ENCODE data around the gene TEX26. TPM values are rescaled to one million over a fixed set of nuclear protein-coding genes. Genes with fewer than 3 reads are reported as not detected.

The TEX26 gene
- total RNA-seq, 6 donors from 2014 or later: 0.64 to 8.3 TPM; not detected in 4

GRCh38 chr13:30936971-30937370 lies 4.5 kb downstream of the TEX26 start:
- Histone ChIP-seq H3K36me3 (no peaks in the 10 kb centered on the region), H3K4me1 (no peaks in the 10 kb centered on the region), H3K27me3 (no peaks in the 10 kb centered on the region), H3K4me3 (no peak overlapping the region), H3K27ac (no peak overlapping the region), H3K9me3 (peaks cover 0 to 9% (median 0%) of the 10 kb centered on the region in 4 donors)
- no peak for TF ChIP-seq EP300 (IDR thresholded peaks at IDR 0.05)
- TF ChIP-seq POLR2A (IDR thresholded peaks at IDR 0.05): no peak
- TF ChIP-seq POLR2AphosphoS5 (IDR thresholded peaks at IDR 0.05): no peak
- TF ChIP-seq CTCF (IDR thresholded peaks at IDR 0.05): no peak
- DNase-seq (no peak), ATAC-seq (ENCODE audit: low FRiP score in 2 of 2) (no peak)
- WGBS, 2 donors: 89 to 90% methylated on average over 4 of the region's 4 CpGs

GRCh38 chr13:30943881-30944280 lies 11.4 kb downstream of the TEX26 start:
- Histone ChIP-seq H3K27ac (no peak overlapping the region), H3K27me3 (no peaks in the 10 kb centered on the region), H3K9me3 (no peaks in the 10 kb centered on the region), H3K4me1 (no peaks in the 10 kb centered on the region), H3K36me3 (no peaks in the 10 kb centered on the region), H3K4me3 (no peak overlapping the region)
- ATAC-seq (ENCODE audit: low FRiP score in 2 of 2): no peak
- 70 to 87% methylated on average over 3 of the region's 3 CpGs for WGBS, 2 donors
- no peak for DNase-seq
- no peak for TF ChIP-seq EP300 (IDR thresholded peaks at IDR 0.05)
- no peak for TF ChIP-seq POLR2AphosphoS5 (IDR thresholded peaks at IDR 0.05)
- no peak for TF ChIP-seq POLR2A (IDR thresholded peaks at IDR 0.05)
- TF ChIP-seq CTCF (IDR thresholded peaks at IDR 0.05): no peak

- peak in 1 of 2 donors; percentile 41 for ATAC-seq (ENCODE audit: low FRiP score in 2 of 2)
- no peak overlapping the region for H3K27ac ChIP-seq
- TF ChIP-seq POLR2AphosphoS5 (IDR thresholded peaks at IDR 0.05): no peak
- TF ChIP-seq CTCF (IDR thresholded peaks at IDR 0.05): no peak
- TF ChIP-seq EP300 (IDR thresholded peaks at IDR 0.05): no peak
- no peak for TF ChIP-seq POLR2A (IDR thresholded peaks at IDR 0.05)
- no peaks in the 10 kb centered on the region for H3K36me3 ChIP-seq
- H3K4me1 ChIP-seq: no peaks in the 10 kb centered on the region
- H3K27me3 ChIP-seq: no peaks in the 10 kb centered on the region
- no peak for DNase-seq
- H3K4me3 ChIP-seq: no peak overlapping the region
- no peaks in the 10 kb centered on the region for H3K9me3 ChIP-seq
- WGBS, 2 donors: 72 to 73% methylated on average over 5 of the region's 5 CpGs
These were observed 24.9 kb downstream of the TEX26 start for GRCh38 chr13:30957258-30957943.

- DNase-seq: no peak
- Histone ChIP-seq H3K27ac (no peak overlapping the region), H3K27me3 (no peaks in the 10 kb centered on the region), H3K4me1 (no peaks in the 10 kb centered on the region), H3K4me3 (no peak overlapping the region), H3K9me3 (no peaks in the 10 kb centered on the region), H3K36me3 (no peaks in the 10 kb centered on the region)
- 69 to 85% methylated on average over 1 of the region's 1 CpG for WGBS, 2 donors
- no peak for ATAC-seq (ENCODE audit: low FRiP score in 2 of 2)
- TF ChIP-seq POLR2A (IDR thresholded peaks at IDR 0.05) (no peak), EP300 (IDR thresholded peaks at IDR 0.05) (no peak)
These were observed 27.2 kb downstream of the TEX26 start for GRCh38 chr13:30959678-30960077.

- DNase-seq (peak in 1 of 2 donors; percentile 67), ATAC-seq (ENCODE audit: low FRiP score in 2 of 2) (peak; percentile 39 to 84)
- H3K27me3 ChIP-seq: no peaks in the 10 kb centered on the region
- H3K9me3 ChIP-seq: no peaks in the 10 kb centered on the region
- H3K27ac ChIP-seq: no peak overlapping the region
- no peaks in the 10 kb centered on the region for H3K36me3 ChIP-seq
- H3K4me3 ChIP-seq: no peak overlapping the region
- no peaks in the 10 kb centered on the region for H3K4me1 ChIP-seq
- 36 to 37% methylated on average over 5 of the region's 5 CpGs for WGBS, 2 donors
- TF ChIP-seq POLR2AphosphoS5 (IDR thresholded peaks at IDR 0.05): no peak
- TF ChIP-seq POLR2A (IDR thresholded peaks at IDR 0.05): no peak
- TF ChIP-seq CTCF (IDR thresholded peaks at IDR 0.05): no peak
- TF ChIP-seq EP300 (IDR thresholded peaks at IDR 0.05): no peak
These were observed 31.3 kb downstream of the TEX26 start for GRCh38 chr13:30963791-30964190.
